ENCODE measurements around the gene PLOD3.

PLOD3 gene

GRCh38 chr7:101161692-101162471 lies 55.5 kb downstream of the PLOD3 start:
- Histone ChIP-seq H3K27me3 (replicated peaks in 2 of 5; ENCODE audit: control insufficient read depth in 4 of 5, insufficient read depth in 5 of 5, low read length in 4 of 5) (peaks cover 0 to 49% (median 19%) of the 10 kb centered on the region in 5 experiments), H3K27ac (ENCODE audit: insufficient read depth in 1 of 2, low read depth in 1 of 2, low read length in 2 of 2, poor library complexity in 1 of 2, severe bottlenecking in 2 of 2) (no peak overlapping the region), H3K4me1 (ENCODE audit: control extremely low read depth in 1 of 4, control insufficient read depth in 4 of 4, insufficient read depth in 4 of 4, low read length in 3 of 4) (peaks cover 0 to 41% (median 31%) of the 10 kb centered on the region in 4 experiments), H3K36me3 (ENCODE audit: control insufficient read depth in 4 of 4, insufficient read depth in 4 of 4, low read length in 3 of 4) (peaks cover 0 to 14% (median 2%) of the 10 kb centered on the region in 4 experiments), H3K9me3 (ENCODE audit: control extremely low read depth in 1 of 5, control insufficient read depth in 4 of 5, insufficient read depth in 2 of 5, low read depth in 1 of 5, low read length in 4 of 5) (no peaks in the 10 kb centered on the region), H3K4me3 (ENCODE audit: control insufficient read depth in 1 of 7, extremely low read depth in 1 of 7, insufficient read depth in 4 of 7, low read depth in 2 of 7, low read length in 6 of 7) (no peak overlapping the region)
- ChIA-PET CTCF (interaction anchor here (1.0 to 1.6 kb wide), 2 partner anchors 12 to 30 kb away, joined by 3 to 4 read pairs; no protein-coding TSS in a partner anchor), POLR2A (no interaction called here)
- DNase-seq: no peak
- 83% methylated on average over 12 of the region's 17 CpGs for WGBS (ENCODE audit: insufficient coverage)

- no peaks in the 10 kb centered on the region for H3K9me3 ChIP-seq (ENCODE audit: control extremely low read depth in 1 of 5, control insufficient read depth in 4 of 5, insufficient read depth in 2 of 5, low read depth in 1 of 5, low read length in 4 of 5)
- no peak for DNase-seq
- H3K27me3 ChIP-seq (replicated peaks in 2 of 5; ENCODE audit: control insufficient read depth in 4 of 5, insufficient read depth in 5 of 5, low read length in 4 of 5): peaks cover 0 to 40% (median 15%) of the 10 kb centered on the region in 5 experiments
- H3K4me1 ChIP-seq (ENCODE audit: control extremely low read depth in 1 of 4, control insufficient read depth in 4 of 4, insufficient read depth in 4 of 4, low read length in 3 of 4): peaks cover 0 to 32% (median 26%) of the 10 kb centered on the region in 4 experiments
- ChIA-PET CTCF (interaction anchor here (1.0 kb wide), 1 partner anchor 31 kb away, joined by 4 read pairs; no protein-coding TSS in a partner anchor), POLR2A (no interaction called here)
- no peak overlapping the region for H3K27ac ChIP-seq (ENCODE audit: insufficient read depth in 1 of 2, low read depth in 1 of 2, low read length in 2 of 2, poor library complexity in 1 of 2, severe bottlenecking in 2 of 2)
- H3K36me3 ChIP-seq (ENCODE audit: control insufficient read depth in 4 of 4, insufficient read depth in 4 of 4, low read length in 3 of 4): peaks cover 0 to 14% (median 2%) of the 10 kb centered on the region in 4 experiments
- no peak overlapping the region for H3K4me3 ChIP-seq (ENCODE audit: control insufficient read depth in 1 of 7, extremely low read depth in 1 of 7, insufficient read depth in 4 of 7, low read depth in 2 of 7, low read length in 6 of 7)
Observed at GRCh38 chr7:101160910-101161309, 56.5 kb downstream of the PLOD3 start.

DNA sequence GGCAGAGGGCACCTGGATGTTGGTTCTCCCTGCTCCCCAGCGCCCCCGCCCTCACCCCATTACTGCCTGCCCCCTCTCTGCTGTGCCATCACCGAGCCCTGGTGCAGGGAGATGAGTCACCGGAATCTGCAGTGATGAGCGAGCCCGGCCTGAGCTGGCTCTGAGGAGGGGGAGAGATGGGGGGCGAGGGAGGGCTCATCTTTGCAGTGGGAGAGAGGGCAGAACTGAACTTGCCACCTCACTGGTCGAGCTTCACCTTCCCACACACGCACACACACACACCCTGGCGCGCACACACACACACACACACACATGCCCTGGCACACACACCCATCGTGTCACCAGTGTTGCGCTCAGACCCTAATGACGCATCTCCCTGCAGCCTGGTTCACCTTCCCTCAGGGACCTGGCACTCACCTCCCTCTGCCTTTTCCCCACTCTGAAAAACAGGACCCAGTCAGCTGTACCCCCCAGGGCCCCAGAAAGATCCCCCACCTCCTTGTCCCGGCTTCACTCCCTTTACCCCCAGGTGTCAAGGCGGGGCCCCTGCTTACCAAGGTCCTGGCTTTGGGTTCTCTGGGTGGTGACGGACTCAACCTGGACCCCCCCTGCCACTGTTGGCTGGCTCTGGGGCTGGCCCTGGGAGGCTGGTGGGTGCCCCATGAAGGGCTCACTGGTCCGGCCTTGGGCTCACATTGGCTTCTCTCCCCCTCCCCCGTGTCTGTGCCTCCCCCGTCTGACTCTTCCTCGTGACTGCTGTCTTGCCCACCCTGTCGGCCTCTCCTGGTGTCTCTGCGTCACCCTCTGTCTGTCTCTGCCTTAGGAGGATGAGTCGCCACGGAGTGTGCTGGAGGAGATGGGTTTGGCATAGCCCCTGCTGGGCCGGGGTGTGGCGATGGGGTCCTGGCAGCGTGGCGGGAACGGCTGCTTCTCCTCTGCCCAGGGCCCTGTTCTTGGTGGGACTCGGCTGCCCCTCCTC lies 57.4 kb downstream of the PLOD3 start:
- WGBS (ENCODE audit: insufficient coverage): 93% methylated on average over 15 of the region's 31 CpGs
- ChIA-PET POLR2A (no interaction called here), CTCF (interaction anchor here (2.2 kb wide), 1 partner anchor 16 kb away, joined by 7 read pairs; no protein-coding TSS in a partner anchor)
- no peak for DNase-seq
- no peak overlapping the region for H3K4me3 ChIP-seq (ENCODE audit: control insufficient read depth in 1 of 7, extremely low read depth in 1 of 7, insufficient read depth in 4 of 7, low read depth in 2 of 7, low read length in 6 of 7)
- peaks cover 0 to 32% (median 12%) of the 10 kb centered on the region in 5 experiments for H3K27me3 ChIP-seq (replicated peaks in 2 of 5; ENCODE audit: control insufficient read depth in 4 of 5, insufficient read depth in 5 of 5, low read length in 4 of 5)
- no peaks in the 10 kb centered on the region for H3K9me3 ChIP-seq (ENCODE audit: control extremely low read depth in 1 of 5, control insufficient read depth in 4 of 5, insufficient read depth in 2 of 5, low read depth in 1 of 5, low read length in 4 of 5)
- H3K4me1 ChIP-seq (ENCODE audit: control extremely low read depth in 1 of 4, control insufficient read depth in 4 of 4, insufficient read depth in 4 of 4, low read length in 3 of 4): peaks cover 0 to 32% (median 26%) of the 10 kb centered on the region in 4 experiments
- peaks cover 0 to 14% (median 2%) of the 10 kb centered on the region in 4 experiments for H3K36me3 ChIP-seq (ENCODE audit: control insufficient read depth in 4 of 4, insufficient read depth in 4 of 4, low read length in 3 of 4)
- H3K27ac ChIP-seq (ENCODE audit: insufficient read depth in 1 of 2, low read depth in 1 of 2, low read length in 2 of 2, poor library complexity in 1 of 2, severe bottlenecking in 2 of 2): no peak overlapping the region

DNA sequence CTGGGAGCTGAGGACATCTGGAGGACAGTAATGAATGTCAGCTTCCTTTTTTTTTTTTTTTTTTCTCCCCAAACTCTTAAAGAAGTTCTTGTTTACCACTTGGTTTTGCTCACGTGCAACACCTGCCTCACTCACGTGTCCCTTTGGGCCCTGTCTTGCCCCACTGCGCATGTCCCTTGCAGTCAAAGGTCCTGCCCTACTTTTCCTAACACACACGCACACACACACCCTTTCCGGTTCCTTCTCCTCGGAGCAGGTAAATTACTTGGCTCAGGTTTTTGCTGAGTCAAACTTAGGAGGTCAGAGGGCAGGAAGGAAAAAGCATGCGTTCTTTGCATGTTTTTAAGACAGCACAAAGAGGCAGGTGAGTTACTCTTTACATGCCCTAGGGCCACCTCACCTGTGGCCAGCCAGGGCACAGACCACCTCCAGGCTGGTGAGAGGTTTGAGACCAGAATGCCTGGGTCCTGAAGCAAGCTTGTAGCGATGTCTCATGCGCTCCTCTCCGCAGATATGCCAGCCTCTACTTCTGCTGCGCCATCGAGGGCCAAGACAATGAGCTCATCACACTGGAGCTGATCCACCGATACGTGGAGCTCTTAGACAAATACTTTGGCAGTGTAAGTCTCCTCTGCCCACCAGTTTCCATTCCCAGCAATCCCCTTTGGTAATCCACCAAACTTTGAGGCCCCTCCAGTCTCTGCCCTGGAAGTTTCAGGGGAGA lies 60.4 kb downstream of the PLOD3 start:
- ChIA-PET CTCF (interaction anchor here (0.6 to 2.3 kb wide), 10 partner anchors 9 to 138 kb away, joined by 3 to 14 read pairs (median 4); no protein-coding TSS in a partner anchor), POLR2A (interaction anchor here (0.6 kb wide), 1 partner anchor 9 kb away, joined by 4 read pairs; no protein-coding TSS in a partner anchor)
- H3K4me1 ChIP-seq (ENCODE audit: control extremely low read depth in 1 of 4, control insufficient read depth in 4 of 4, insufficient read depth in 4 of 4, low read length in 3 of 4): peaks cover 0 to 11% (median 8%) of the 10 kb centered on the region in 4 experiments
- 96% methylated on average over 11 of the region's 14 CpGs for WGBS (ENCODE audit: insufficient coverage)
- H3K4me3 ChIP-seq (ENCODE audit: control insufficient read depth in 1 of 7, extremely low read depth in 1 of 7, insufficient read depth in 4 of 7, low read depth in 2 of 7, low read length in 6 of 7): no peak overlapping the region
- no peaks in the 10 kb centered on the region for H3K9me3 ChIP-seq (ENCODE audit: control extremely low read depth in 1 of 5, control insufficient read depth in 4 of 5, insufficient read depth in 2 of 5, low read depth in 1 of 5, low read length in 4 of 5)
- H3K36me3 ChIP-seq (ENCODE audit: control insufficient read depth in 4 of 4, insufficient read depth in 4 of 4, low read length in 3 of 4): peaks cover 0 to 12% (median 2%) of the 10 kb centered on the region in 4 experiments
- DNase-seq: no peak
- peaks cover 0 to 8% (median 3%) of the 10 kb centered on the region in 5 experiments for H3K27me3 ChIP-seq (replicated peaks in 2 of 5; ENCODE audit: control insufficient read depth in 4 of 5, insufficient read depth in 5 of 5, low read length in 4 of 5)
- H3K27ac ChIP-seq (ENCODE audit: insufficient read depth in 1 of 2, low read depth in 1 of 2, low read length in 2 of 2, poor library complexity in 1 of 2, severe bottlenecking in 2 of 2): no peak overlapping the region

GRCh38 chr7:101156277-101156676 lies 61.1 kb downstream of the PLOD3 start:
- no peak for DNase-seq
- no peak overlapping the region for H3K27ac ChIP-seq (ENCODE audit: insufficient read depth in 1 of 2, low read depth in 1 of 2, low read length in 2 of 2, poor library complexity in 1 of 2, severe bottlenecking in 2 of 2)
- ChIA-PET POLR2A (interaction anchor here (0.6 kb wide), 1 partner anchor 8 kb away, joined by 4 read pairs; no protein-coding TSS in a partner anchor), CTCF (interaction anchor here (0.6 to 2.3 kb wide), 10 partner anchors 9 to 126 kb away, joined by 3 to 14 read pairs (median 4); no protein-coding TSS in a partner anchor)
- peaks cover 0 to 11% (median 8%) of the 10 kb centered on the region in 4 experiments for H3K4me1 ChIP-seq (ENCODE audit: control extremely low read depth in 1 of 4, control insufficient read depth in 4 of 4, insufficient read depth in 4 of 4, low read length in 3 of 4)
- peaks cover 0 to 12% (median 2%) of the 10 kb centered on the region in 4 experiments for H3K36me3 ChIP-seq (ENCODE audit: control insufficient read depth in 4 of 4, insufficient read depth in 4 of 4, low read length in 3 of 4)
- H3K27me3 ChIP-seq (replicated peaks in 2 of 5; ENCODE audit: control insufficient read depth in 4 of 5, insufficient read depth in 5 of 5, low read length in 4 of 5): peaks cover 0 to 9% (median 2%) of the 10 kb centered on the region in 5 experiments
- WGBS (ENCODE audit: insufficient coverage): 100% methylated on average over 6 of the region's 6 CpGs
- no peak overlapping the region for H3K4me3 ChIP-seq (ENCODE audit: control insufficient read depth in 1 of 7, extremely low read depth in 1 of 7, insufficient read depth in 4 of 7, low read depth in 2 of 7, low read length in 6 of 7)
- no peaks in the 10 kb centered on the region for H3K9me3 ChIP-seq (ENCODE audit: control extremely low read depth in 1 of 5, control insufficient read depth in 4 of 5, insufficient read depth in 2 of 5, low read depth in 1 of 5, low read length in 4 of 5)

All from common myeloid progenitor, CD34-positive (primary cell).